ENCODE measurements around the gene FAM177B.
A peak's percentile ranks its signal among the peaks of the same experiment; 100 is the strongest.
"Not testable (repeated sequence)": the region's sequence is repeated elsewhere in the genome, so short reads cannot be mapped to it uniquely, and the experiment has no call there.

FAM177B gene

GRCh38 chr1:222741630-222742457 is 4.8 kb downstream of the FAM177B start:
- DNase-seq: not testable (repeated sequence)

GRCh38 chr1:222749927-222750326 is 12.9 kb downstream of the FAM177B start:
- DNase-seq: no peak

DNA sequence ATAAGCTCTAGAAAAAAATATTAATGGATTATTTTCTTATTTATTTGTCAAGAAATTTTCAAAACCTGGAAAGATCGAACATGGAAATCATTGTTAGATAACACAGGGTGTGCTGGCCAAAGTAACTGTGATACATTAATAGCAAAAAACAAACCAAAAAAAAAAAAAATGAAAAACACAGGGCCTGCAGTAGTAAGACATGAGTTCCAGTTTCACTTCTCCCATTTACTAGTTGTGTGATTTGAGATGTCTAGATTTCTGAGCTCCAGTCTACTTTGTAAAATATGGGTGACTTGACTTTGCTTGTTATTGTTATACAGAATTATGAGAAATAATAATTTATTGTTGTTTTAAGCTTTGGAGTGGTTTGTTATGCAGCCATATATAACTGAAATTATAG is 13.6 kb downstream of the FAM177B start:
- DNase-seq: no peak

DNA sequence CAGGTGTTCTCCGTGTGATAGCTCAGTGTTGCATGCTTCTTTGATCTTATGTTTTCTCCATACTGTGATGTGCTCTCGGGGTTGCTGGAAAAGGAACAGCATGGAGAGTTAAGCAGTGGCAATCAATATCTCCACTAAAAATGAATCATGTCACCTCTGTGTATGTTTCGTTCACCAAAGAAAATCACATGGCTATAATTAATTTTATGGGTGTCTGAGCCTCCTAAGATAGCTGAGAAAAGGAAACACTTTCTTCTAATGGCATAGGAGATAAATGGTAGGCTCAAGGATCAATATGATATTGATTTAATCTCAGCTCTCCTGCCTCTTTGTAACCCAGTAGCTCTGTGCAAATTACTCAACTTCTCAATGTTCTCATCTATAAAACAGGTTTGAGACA is 14.3 kb downstream of the FAM177B start:
- DNase-seq: no peak

GRCh38 chr1:222754366-222755139 is 17.6 kb downstream of the FAM177B start:
- peak; percentile 86 for DNase-seq

DNA sequence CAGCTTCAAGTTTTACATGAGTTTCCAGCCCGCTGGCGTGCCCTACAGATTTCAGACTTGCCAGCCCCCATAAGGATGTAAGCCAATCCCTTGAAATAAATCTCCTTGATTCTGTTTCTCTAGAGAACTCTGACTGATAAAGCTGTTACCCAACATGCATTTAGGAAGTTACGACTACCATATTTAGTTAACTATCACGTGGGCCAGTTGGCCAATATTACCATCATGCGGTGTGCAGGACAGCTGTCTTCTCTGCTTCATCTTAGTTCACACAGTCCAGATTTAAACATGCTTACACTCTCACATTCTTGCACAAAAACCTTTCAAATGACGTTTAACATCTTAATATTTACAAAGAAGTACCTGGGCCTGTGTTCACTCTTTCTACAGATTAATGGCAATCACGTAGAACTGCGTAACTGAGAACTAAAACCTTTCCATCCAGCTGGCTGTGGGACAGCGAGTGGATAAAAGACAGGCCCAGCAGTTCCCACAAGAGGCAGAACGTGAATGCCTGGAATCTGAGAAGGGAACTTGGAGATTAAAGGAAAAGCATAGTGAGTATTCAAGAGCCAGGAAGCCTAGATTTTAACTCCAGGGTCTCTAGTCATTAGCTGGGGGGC is 20.8 kb downstream of the FAM177B start:
- DNase-seq: no peak

DNA sequence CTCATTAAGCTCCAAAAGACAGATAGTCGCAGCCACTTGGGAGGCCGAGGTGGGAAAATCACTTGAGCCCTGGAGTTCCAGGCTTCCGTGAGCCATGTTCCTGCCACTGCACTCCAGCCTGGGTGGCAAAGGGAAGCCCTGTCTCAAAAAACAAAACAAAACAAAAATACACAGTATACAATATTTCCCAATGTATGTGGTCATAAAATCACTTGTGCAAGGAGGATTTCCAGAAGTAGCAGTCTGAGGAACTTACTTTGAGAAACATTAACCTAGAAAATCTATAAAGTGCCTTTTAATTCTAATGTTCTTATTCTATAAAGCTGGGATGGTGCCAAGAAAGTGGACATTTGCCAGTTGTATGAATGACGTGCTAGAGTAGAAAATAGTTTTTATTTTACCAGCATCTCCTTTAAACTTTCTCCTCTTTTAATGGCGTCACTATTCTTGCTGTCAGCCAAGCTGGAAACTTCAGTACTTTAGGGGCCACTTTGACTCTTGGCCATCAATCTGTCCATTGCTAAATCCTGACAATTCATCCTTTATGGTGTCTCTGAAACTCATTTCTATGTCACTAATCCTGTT is 22.5 kb downstream of the FAM177B start:
- no peak for DNase-seq

GRCh38 chr1:222761083-222761482 is 24.1 kb downstream of the FAM177B start:
- DNase-seq: no peak

- not testable (repeated sequence) for DNase-seq
Observed at GRCh38 chr1:222762178-222762577, 25.2 kb downstream of the FAM177B start.

- no peak for DNase-seq
Observed at GRCh38 chr1:222767152-222767571, 30.2 kb downstream of the FAM177B start.

- no peak for DNase-seq
Observed at GRCh38 chr1:222768592-222768991, 31.6 kb downstream of the FAM177B start.

GRCh38 chr1:222769181-222769580 is 32.2 kb downstream of the FAM177B start:
- no peak for DNase-seq

- DNase-seq: no peak
Observed at GRCh38 chr1:222769971-222770620, 33.1 kb downstream of the FAM177B start.

DNA sequence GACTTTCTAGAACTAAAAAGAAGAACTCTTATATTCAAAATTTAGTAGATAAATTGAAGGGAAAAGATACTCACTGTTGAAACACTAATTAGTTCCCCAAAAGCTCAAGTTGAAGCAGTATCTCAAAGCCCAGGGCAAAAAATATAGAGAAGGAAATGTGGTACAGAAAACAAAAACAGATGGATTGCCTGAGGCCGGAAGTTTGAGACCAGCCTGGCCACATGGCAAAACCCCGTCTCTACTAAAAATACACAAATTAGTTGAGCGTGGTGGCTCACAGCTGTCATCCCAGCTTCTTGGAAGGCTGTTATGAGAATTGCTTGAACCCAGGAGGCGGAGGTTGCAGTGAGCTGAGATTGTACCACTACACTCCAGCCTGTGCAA is 36.0 kb downstream of the FAM177B start:
- DNase-seq: no peak

DNA sequence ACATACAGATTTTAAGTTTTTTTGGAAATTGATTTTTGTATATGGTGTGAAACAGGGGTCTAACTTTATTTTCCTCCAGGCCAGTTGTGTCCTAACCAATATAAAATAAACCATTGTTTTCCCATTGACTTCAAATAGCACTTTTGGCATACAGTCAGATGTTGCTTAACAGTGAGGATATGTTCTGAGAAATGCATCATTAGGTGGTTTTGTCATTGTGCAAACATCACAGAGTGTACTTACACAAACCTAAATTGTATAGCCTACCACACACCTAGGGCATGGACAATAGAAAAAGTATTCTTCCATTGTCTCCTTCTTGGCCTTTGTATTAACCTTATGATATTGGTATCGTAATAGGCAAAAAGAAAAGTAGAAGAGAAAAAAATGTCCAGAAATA is 40.5 kb downstream of the FAM177B start:
- DNase-seq: no peak

DNA sequence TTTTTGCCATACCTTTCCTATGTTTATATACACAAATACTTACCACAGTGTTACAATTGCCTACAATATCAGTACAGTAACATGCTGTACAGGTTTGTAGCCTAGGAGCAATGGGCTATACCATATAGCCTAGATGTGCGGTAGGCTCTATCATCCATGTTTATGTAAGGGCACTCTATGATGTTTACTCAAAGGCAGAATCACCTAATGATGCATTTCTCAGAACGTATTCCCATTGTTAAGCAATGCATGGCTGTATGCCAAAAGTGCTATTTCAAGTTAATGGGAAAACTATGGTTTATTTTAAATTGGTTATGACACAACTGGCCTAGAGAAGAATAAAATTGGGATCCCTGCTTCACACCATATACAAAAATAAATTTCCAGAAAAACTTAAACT is 41.0 kb downstream of the FAM177B start:
- no peak for DNase-seq

DNA sequence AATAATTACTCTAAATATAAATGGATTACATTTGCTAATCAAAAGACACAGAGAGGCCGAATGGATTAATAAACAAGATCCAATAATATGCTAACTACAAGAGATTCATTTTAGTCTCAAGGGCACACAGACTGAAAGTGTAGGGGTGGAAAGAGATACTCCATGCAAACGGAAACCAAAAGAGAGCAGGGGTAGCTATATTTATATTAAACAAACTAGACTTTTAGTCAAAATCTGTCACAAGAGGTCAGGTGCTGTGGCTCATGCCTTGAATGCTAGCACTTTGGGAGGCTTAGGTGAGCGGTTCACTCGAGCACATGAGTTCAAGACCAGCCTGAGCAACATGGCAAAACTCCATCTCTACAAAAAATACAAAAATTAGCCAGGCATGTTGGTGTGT is 44.2 kb downstream of the FAM177B start:
- no peak for DNase-seq

- no peak for DNase-seq
Observed at GRCh38 chr1:222783051-222783450, 46.0 kb downstream of the FAM177B start.

DNA sequence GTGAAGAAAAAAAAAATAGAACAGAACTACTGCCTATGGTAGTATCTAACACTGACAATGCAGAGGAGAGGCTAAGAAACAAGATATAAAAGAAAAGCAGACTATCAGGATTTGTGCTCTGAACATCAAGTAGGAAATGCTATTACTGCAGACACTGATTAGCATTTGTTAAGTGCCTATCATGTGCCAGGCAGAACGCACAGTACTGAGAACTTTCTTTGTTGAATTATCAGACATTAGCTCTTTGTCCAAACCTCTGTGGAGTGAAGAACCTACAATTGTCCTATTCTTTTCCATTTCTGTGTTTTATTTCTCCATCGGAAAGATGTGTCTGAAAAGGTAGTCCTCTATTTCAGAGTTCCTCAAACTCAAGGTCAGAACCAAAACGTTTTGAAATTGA is 47.4 kb downstream of the FAM177B start:
- DNase-seq: no peak

- DNase-seq: no peak
Observed at GRCh38 chr1:222784916-222785315, 47.9 kb downstream of the FAM177B start.

DNA sequence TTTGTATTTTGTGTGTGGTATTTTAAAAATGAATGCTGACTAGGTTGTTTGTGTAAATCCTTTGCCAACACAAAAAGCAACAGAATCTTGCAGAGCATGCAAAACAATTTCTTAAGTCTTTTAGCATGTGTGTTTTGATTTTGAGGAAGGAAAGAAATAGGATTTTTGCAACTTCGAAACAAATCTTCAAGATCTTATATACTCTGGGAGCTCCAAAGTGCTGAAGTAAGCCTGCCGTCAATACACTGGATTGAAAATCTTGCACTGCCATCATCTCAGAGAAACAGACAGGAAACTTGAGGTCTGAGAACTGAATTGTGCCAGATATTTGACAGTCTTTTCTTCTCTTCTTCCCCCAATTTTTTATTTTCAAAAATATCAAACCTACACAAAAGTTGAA is 48.5 kb downstream of the FAM177B start:
- no peak for DNase-seq

- peak; percentile 31 for DNase-seq
Observed at GRCh38 chr1:222786121-222786520, 49.1 kb downstream of the FAM177B start.

- DNase-seq: no peak
Observed at GRCh38 chr1:222787729-222788128, 50.7 kb downstream of the FAM177B start.
